ENCODE data around the gene NACA2.

GRCh38 chr17:61551255-61551742 lies 39.7 kb downstream of the NACA2 start:
- TF ChIP-seq, protein P1, sequence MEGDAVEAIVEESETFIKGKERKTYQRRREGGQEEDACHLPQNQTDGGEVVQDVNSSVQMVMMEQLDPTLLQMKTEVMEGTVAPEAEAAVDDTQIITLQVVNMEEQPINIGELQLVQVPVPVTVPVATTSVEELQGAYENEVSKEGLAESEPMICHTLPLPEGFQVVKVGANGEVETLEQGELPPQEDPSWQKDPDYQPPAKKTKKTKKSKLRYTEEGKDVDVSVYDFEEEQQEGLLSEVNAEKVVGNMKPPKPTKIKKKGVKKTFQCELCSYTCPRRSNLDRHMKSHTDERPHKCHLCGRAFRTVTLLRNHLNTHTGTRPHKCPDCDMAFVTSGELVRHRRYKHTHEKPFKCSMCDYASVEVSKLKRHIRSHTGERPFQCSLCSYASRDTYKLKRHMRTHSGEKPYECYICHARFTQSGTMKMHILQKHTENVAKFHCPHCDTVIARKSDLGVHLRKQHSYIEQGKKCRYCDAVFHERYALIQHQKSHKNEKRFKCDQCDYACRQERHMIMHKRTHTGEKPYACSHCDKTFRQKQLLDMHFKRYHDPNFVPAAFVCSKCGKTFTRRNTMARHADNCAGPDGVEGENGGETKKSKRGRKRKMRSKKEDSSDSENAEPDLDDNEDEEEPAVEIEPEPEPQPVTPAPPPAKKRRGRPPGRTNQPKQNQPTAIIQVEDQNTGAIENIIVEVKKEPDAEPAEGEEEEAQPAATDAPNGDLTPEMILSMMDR (IDR thresholded peaks at IDR 0.05) = peak in 5 of 6 experiments; percentile 53 to 75 (median 57)
- TF ChIP-seq POLR2A (IDR thresholded peaks at IDR 0.05) = no peak
